RWPE1 (cell line): ENCODE results near the gene EIF1AD.

Source experiments
- CTCF ChIA-PET: fragments of 350-600 bp; sonication (Branson Sonifier 250); formaldehyde crosslinking; extraction: SDS; loops from one replicate; lab custom pipeline; 2021; lab: Yijun Ruan, JAX
- POLR2A ChIA-PET: fragments of 400-600 bp; formaldehyde crosslinking; extraction: SDS; loops from one replicate; lab custom pipeline; 2020; ENCODE audit warnings: antibody characterized with exemption; ENCODE audit not compliant: low non-redundant PET; lab: Yijun Ruan, JAX
- DNase-seq: peaks from one replicate; pipeline ENCODE4 v3.0.0; 2012; ENCODE audit warnings: low spot score
- H3K27ac ChIP-seq: fragments of 450-650 bp; 2 replicates; pipeline ENCODE4 v1.5.1; 2017
- TF ChIP-seq, protein P1 (sequence below): fragments of 450-650 bp; conservative IDR thresholded peaks from 2 replicates; pipeline ENCODE4 v1.5.1; 2017; ENCODE audit warnings: low read depth, mild to moderate bottlenecking

EIF1AD gene

GRCh38 chr11:65981972-65982823 is 19.8 kb downstream of the EIF1AD start:
- TF ChIP-seq, protein P1, sequence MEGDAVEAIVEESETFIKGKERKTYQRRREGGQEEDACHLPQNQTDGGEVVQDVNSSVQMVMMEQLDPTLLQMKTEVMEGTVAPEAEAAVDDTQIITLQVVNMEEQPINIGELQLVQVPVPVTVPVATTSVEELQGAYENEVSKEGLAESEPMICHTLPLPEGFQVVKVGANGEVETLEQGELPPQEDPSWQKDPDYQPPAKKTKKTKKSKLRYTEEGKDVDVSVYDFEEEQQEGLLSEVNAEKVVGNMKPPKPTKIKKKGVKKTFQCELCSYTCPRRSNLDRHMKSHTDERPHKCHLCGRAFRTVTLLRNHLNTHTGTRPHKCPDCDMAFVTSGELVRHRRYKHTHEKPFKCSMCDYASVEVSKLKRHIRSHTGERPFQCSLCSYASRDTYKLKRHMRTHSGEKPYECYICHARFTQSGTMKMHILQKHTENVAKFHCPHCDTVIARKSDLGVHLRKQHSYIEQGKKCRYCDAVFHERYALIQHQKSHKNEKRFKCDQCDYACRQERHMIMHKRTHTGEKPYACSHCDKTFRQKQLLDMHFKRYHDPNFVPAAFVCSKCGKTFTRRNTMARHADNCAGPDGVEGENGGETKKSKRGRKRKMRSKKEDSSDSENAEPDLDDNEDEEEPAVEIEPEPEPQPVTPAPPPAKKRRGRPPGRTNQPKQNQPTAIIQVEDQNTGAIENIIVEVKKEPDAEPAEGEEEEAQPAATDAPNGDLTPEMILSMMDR, result no peak
- ChIA-PET CTCF (interaction anchor here (0.6 to 1.3 kb wide), 2 partner anchors 8 to 98 kb away, joined by 3 to 5 read pairs; no protein-coding TSS in a partner anchor), POLR2A (no interaction called here)
- DNase-seq, result no peak
- H3K27ac ChIP-seq, result no peak overlapping the region

- no peak for DNase-seq
- TF ChIP-seq, protein P1, result no peak
- POLR2A ChIA-PET, result no interaction called here
- CTCF ChIA-PET, result interaction anchor here (1.5 kb wide), 1 partner anchor 93 kb away, joined by 3 read pairs; the partner anchor contains the start of gene FIBP
- H3K27ac ChIP-seq, result peak overlapping the region; percentile 15; the same call in 1 of the 2 replicates
Observed at GRCh38 chr11:65981101-65981740, 20.7 kb downstream of the EIF1AD start.

- no peak for DNase-seq
- H3K27ac ChIP-seq, result peak overlapping the region; percentile 38
- TF ChIP-seq, protein P1, result no peak
- POLR2A ChIA-PET, result no interaction called here
- CTCF ChIA-PET, result no interaction called here
Observed at GRCh38 chr11:65979261-65979759, 22.6 kb downstream of the EIF1AD start.

GRCh38 chr11:65978391-65979238 is 23.3 kb downstream of the EIF1AD start:
- ChIA-PET CTCF (interaction anchor here (0.5 to 0.9 kb wide), 2 partner anchors 94 to 205 kb away, joined by 3 to 6 read pairs; no protein-coding TSS in a partner anchor), POLR2A (no interaction called here)
- no peak for DNase-seq
- H3K27ac ChIP-seq, result peak overlapping the region; percentile 38; the same call in 1 of the 2 replicates
- TF ChIP-seq, protein P1, result no peak

DNA sequence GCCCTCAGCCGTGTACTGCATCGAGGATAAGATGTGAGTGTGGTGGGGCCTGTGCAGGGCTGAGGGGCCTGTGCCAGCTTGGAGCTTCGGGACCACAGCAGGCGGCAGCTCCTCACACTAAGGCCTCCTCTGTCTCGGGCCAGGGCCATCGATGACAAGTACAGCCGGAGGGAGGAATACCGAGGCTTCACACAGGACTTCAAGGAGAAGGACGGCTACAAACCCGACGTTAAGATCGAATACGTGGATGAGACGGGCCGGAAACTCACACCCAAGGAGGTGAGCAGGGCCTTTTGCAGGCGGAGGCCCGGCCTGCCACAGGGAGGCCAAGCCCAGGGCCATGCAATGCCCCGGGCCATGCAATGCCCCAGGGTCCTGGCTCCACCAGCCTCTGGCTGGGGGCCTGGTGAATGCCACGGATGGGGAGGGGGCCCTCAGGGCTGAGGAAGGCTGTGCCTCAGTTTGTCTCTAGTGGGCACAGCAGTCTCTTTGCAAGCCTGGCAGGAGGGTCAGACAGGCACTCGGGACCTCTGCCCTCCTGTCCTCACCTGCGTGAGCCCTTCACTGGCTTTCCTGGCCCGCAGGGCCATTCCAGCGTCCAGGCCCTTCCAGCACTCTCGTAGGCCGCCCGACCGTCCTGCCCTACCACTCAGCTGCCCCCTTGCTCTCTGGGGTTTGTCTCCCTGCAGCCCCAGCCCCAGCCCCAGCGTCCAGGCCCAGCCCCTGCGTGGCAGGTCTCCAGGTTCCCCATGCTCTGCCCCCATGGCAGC is 24.2 kb downstream of the EIF1AD start:
- no peak for DNase-seq
- TF ChIP-seq, protein P1, result no peak
- ChIA-PET POLR2A (no interaction called here), CTCF (interaction anchor here (0.9 kb wide), 1 partner anchor 93 kb away, joined by 6 read pairs; no protein-coding TSS in a partner anchor)
- peak overlapping the region; percentile 35 for H3K27ac ChIP-seq
